ENCODE results near the gene ACTR3. TPM values are rescaled to one million over a fixed set of nuclear protein-coding genes. Genes with fewer than 3 reads are reported as not detected.

The ACTR3 gene
- total RNA-seq, 1 experiment from 2014 or later: 296 TPM

DNA sequence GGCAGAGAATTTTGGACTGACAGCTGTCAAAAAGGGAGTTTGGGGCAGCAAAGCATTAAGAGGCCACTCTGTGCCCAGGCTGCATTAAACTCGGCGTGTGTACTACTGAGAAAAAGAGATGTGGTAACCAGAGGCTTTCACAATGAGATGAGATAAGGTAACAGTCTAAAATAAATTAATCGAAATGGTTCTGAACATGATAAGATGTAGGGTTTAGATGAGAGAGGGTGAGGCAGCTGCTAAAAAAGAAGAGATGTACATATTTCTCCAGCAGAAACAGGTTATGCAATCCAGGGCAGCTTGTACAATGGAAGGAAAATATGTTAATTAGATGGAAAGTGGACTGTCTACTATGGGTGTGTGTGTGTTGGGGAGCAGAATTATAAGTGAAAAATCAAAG, 39.2 kb upstream of the ACTR3 start:
- Mint-ChIP-seq H3K9me3 (ENCODE audit: low read depth, unreplicated experiment) (peaks cover 2% of the 10 kb centered on the region), H3K36me3 (ENCODE audit: insufficient read depth, unreplicated experiment) (no peaks in the 10 kb centered on the region), H3K27me3 (ENCODE audit: unreplicated experiment) (no peaks in the 10 kb centered on the region), H3K4me3 (ENCODE audit: low read depth, unreplicated experiment) (no peak overlapping the region), H3K4me1 (ENCODE audit: low read depth, unreplicated experiment) (no peaks in the 10 kb centered on the region), H3K27ac (ENCODE audit: unreplicated experiment) (no peak overlapping the region)
- intact Hi-C loops (cut with micrococcal nuclease; ENCODE audit: unreplicated experiment): no loop called here
- CTCF ChIA-PET: no interaction called here
- TF ChIP-seq, protein P1, sequence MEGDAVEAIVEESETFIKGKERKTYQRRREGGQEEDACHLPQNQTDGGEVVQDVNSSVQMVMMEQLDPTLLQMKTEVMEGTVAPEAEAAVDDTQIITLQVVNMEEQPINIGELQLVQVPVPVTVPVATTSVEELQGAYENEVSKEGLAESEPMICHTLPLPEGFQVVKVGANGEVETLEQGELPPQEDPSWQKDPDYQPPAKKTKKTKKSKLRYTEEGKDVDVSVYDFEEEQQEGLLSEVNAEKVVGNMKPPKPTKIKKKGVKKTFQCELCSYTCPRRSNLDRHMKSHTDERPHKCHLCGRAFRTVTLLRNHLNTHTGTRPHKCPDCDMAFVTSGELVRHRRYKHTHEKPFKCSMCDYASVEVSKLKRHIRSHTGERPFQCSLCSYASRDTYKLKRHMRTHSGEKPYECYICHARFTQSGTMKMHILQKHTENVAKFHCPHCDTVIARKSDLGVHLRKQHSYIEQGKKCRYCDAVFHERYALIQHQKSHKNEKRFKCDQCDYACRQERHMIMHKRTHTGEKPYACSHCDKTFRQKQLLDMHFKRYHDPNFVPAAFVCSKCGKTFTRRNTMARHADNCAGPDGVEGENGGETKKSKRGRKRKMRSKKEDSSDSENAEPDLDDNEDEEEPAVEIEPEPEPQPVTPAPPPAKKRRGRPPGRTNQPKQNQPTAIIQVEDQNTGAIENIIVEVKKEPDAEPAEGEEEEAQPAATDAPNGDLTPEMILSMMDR (IDR thresholded peaks at IDR 0.05; ENCODE audit: unreplicated experiment): no peak
- no peak for DNase-seq
- no TSS peak for BruUV-seq (replicated peaks)

GRCh38 chr2:113851640-113852039, 38.2 kb upstream of the ACTR3 start:
- no peak overlapping the region for H3K4me3 Mint-ChIP-seq (ENCODE audit: low read depth, unreplicated experiment)
- H3K27ac Mint-ChIP-seq (ENCODE audit: unreplicated experiment): no peak overlapping the region
- no TSS peak for BruUV-seq (replicated peaks)
- CTCF ChIA-PET: interaction anchor here (0.5 kb wide), 1 partner anchor 45 kb away, joined by 3 read pairs; no protein-coding TSS in a partner anchor
- intact Hi-C loops (cut with micrococcal nuclease; ENCODE audit: unreplicated experiment): no loop called here
- H3K27me3 Mint-ChIP-seq (ENCODE audit: unreplicated experiment): no peaks in the 10 kb centered on the region
- TF ChIP-seq, protein P1 (IDR thresholded peaks at IDR 0.05; ENCODE audit: unreplicated experiment): no peak
- no peaks in the 10 kb centered on the region for H3K4me1 Mint-ChIP-seq (ENCODE audit: low read depth, unreplicated experiment)
- no peaks in the 10 kb centered on the region for H3K36me3 Mint-ChIP-seq (ENCODE audit: insufficient read depth, unreplicated experiment)
- DNase-seq: no peak
- H3K9me3 Mint-ChIP-seq (ENCODE audit: low read depth, unreplicated experiment): no peaks in the 10 kb centered on the region

DNA sequence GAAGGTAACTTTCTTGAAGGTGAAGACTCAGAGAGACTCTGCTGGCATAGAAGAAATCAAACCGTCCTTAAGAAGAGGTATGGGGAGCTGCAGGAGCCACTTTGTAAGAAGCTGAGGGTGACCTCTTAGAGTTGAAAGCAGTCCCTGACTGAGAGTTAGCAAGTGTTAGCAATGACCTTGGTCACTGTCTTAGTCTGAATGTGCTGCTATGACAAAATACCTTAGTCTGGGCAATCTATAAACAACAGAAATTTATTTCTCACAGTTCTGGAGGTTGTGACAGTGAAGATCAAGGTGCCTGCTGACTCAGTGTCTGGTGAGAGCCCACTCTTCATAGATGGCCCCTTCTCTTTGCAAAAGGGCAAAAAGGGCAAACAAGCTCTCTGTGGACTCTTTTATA, 35.7 kb upstream of the ACTR3 start:
- CTCF ChIA-PET: no interaction called here
- BruUV-seq (replicated peaks): no TSS peak

GRCh38 chr2:113854970-113855740, 34.7 kb upstream of the ACTR3 start:
- H3K4me1 Mint-ChIP-seq (ENCODE audit: low read depth, unreplicated experiment): peaks cover 18% of the 10 kb centered on the region
- H3K9me3 Mint-ChIP-seq (ENCODE audit: low read depth, unreplicated experiment): peaks cover 5% of the 10 kb centered on the region
- TF ChIP-seq, protein P1 (IDR thresholded peaks at IDR 0.05; ENCODE audit: unreplicated experiment): no peak
- BruUV-seq (replicated peaks): no TSS peak
- H3K4me3 Mint-ChIP-seq (ENCODE audit: low read depth, unreplicated experiment): no peak overlapping the region
- no peaks in the 10 kb centered on the region for H3K27me3 Mint-ChIP-seq (ENCODE audit: unreplicated experiment)
- intact Hi-C loops (cut with micrococcal nuclease; ENCODE audit: unreplicated experiment): no loop called here
- no peak for DNase-seq
- H3K36me3 Mint-ChIP-seq (ENCODE audit: insufficient read depth, unreplicated experiment): no peaks in the 10 kb centered on the region
- CTCF ChIA-PET: no interaction called here
- no peak overlapping the region for H3K27ac Mint-ChIP-seq (ENCODE audit: unreplicated experiment)

More for the DNA sequence above, 35.7 kb upstream of the ACTR3 start:
- Mint-ChIP-seq H3K36me3 (ENCODE audit: insufficient read depth, unreplicated experiment) (no peaks in the 10 kb centered on the region), H3K4me1 (ENCODE audit: low read depth, unreplicated experiment) (peaks cover 18% of the 10 kb centered on the region), H3K27me3 (ENCODE audit: unreplicated experiment) (no peaks in the 10 kb centered on the region), H3K9me3 (ENCODE audit: low read depth, unreplicated experiment) (peaks cover 5% of the 10 kb centered on the region), H3K27ac (ENCODE audit: unreplicated experiment) (no peak overlapping the region), H3K4me3 (ENCODE audit: low read depth, unreplicated experiment) (no peak overlapping the region)
- TF ChIP-seq, protein P1 (IDR thresholded peaks at IDR 0.05; ENCODE audit: unreplicated experiment): no peak
- DNase-seq: no peak
- intact Hi-C loops (cut with micrococcal nuclease; ENCODE audit: unreplicated experiment): no loop called here
